Lower leg skin (tissue), 3 donors: ENCODE results near the gene FAP.

Source experiments
- CTCF ChIP-seq, 3 donors: fragments of 450-650 bp; IDR thresholded peaks; one replicate each; pipeline ENCODE4 v1.5.1; 2016; ENCODE audit warnings: antibody characterized with exemption in 3 of 3, mild to moderate bottlenecking in 3 of 3, moderate library complexity in 2 of 3
- POLR2A ChIP-seq, 2 donors: fragments of 450-650 bp; IDR thresholded peaks; one replicate each; pipeline ENCODE4 v1.6.1; 2016 to 2017; ENCODE audit warnings: antibody characterized with exemption in 2 of 2, mild to moderate bottlenecking in 1 of 2, moderate library complexity in 1 of 2

DNA sequence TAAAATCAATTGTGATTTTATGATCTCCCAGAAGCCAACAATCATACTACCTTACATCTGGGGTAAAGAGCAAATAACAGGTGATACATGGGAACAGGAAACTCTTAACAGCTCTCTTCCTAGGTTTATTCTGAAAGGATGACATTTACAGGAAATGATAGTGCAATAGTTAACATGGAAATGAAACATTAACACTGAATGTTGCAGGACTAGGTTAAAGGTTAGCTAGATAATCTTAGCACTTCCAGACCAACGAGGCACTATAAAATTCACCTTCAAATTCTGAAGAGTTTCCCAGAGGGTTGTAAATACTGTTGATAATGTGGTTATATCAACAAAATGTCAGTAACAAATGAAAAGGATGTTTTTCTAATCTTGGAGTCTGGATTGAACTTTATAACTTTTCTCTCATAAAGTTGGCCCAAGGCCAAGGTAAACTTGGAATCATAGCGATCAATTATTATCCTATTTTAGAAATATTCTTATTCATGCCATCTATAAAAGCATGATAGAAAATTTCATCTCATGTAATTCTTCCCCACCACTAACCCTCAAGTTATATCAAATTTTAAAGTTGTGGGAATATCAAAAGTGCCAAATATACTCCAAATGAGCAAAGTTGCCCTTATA, 58.3 kb downstream of the FAP start:
- TF ChIP-seq CTCF (IDR thresholded peaks at IDR 0.05) (no peak), POLR2A (IDR thresholded peaks at IDR 0.05) (no peak)
